ENCODE data around the gene TTLL6. TPM values are rescaled to one million over a fixed set of nuclear protein-coding genes. Genes with fewer than 3 reads are reported as not detected.

Gene TTLL6
- total and polyA plus RNA-seq, 4 donors: 0.02 to 0.08 TPM; not detected in 2

- no peak for TF ChIP-seq ATF3 (IDR thresholded peaks at IDR 0.05)
- no peak for TF ChIP-seq GABPA (IDR thresholded peaks at IDR 0.05 in 1 of 2, conservative IDR thresholded peaks at IDR 0.05 in 1 of 2)
- TF ChIP-seq HNF4A (conservative IDR thresholded peaks at IDR 0.05): no peak
- no peak for TF ChIP-seq HNF4G (IDR thresholded peaks at IDR 0.05)
- TF ChIP-seq TAF1 (conservative IDR thresholded peaks at IDR 0.05): no peak
- no peak for TF ChIP-seq FOXA1 (IDR thresholded peaks at IDR 0.05)
- no peak for TF ChIP-seq RAD21 (IDR thresholded peaks at IDR 0.05)
- TF ChIP-seq SP1 (IDR thresholded peaks at IDR 0.05): no peak
- no peak for TF ChIP-seq MAX (IDR thresholded peaks at IDR 0.05)
- no peak for TF ChIP-seq NR2F2 (IDR thresholded peaks at IDR 0.05)
- no peak for TF ChIP-seq RXRA (IDR thresholded peaks at IDR 0.05)
- TF ChIP-seq REST (IDR thresholded peaks at IDR 0.05): no peak
- TF ChIP-seq YY1 (IDR thresholded peaks at IDR 0.05): no peak
- TF ChIP-seq CTCF (IDR thresholded peaks at IDR 0.05; ENCODE audit: low read depth, low read length, missing input control): no peak
- TF ChIP-seq EGR1 (IDR thresholded peaks at IDR 0.05; ENCODE audit: low read depth in 2 of 2): no peak
- TF ChIP-seq FOXA2 (IDR thresholded peaks at IDR 0.05): no peak
- no peaks in the 10 kb centered on the region for H3K36me3 ChIP-seq (ENCODE audit: control insufficient read depth in 4 of 4, insufficient read depth in 3 of 4, low read depth in 1 of 4, low read length in 3 of 4)
- peaks cover 2 to 7% (median 4%) of the 10 kb centered on the region in 4 donors for H3K4me1 ChIP-seq (ENCODE audit: control insufficient read depth in 4 of 4, insufficient read depth in 4 of 4, low read length in 3 of 4)
- H3K4me3 ChIP-seq (ENCODE audit: low read depth in 1 of 3, low read length in 3 of 3): no peak overlapping the region
- H3K27me3 ChIP-seq (ENCODE audit: control insufficient read depth in 4 of 4, insufficient read depth in 4 of 4, low read length in 3 of 4): peaks cover 2 to 51% (median 16%) of the 10 kb centered on the region in 4 donors
- no peak for DNase-seq (ENCODE audit: low spot score)
- no peak overlapping the region for H3K27ac ChIP-seq (ENCODE audit: low read depth in 1 of 2, low read length in 2 of 2)
- WGBS: 16% methylated on average over 8 of the region's 8 CpGs
- H3K9me3 ChIP-seq (ENCODE audit: control insufficient read depth in 4 of 4, low read length in 3 of 4): no peaks in the 10 kb centered on the region
- H3K9ac ChIP-seq (ENCODE audit: low read depth in 1 of 2, low read length in 2 of 2): no peak overlapping the region
These were observed 61.7 kb downstream of the TTLL6 start for GRCh38 chr17:48755356-48755755.

GRCh38 chr17:48754500-48755261 is 62.3 kb downstream of the TTLL6 start:
- H3K9me3 ChIP-seq (ENCODE audit: control insufficient read depth in 4 of 4, low read length in 3 of 4): no peaks in the 10 kb centered on the region
- peaks cover 2 to 7% (median 4%) of the 10 kb centered on the region in 4 donors for H3K4me1 ChIP-seq (ENCODE audit: control insufficient read depth in 4 of 4, insufficient read depth in 4 of 4, low read length in 3 of 4)
- H3K27ac ChIP-seq (ENCODE audit: low read depth in 1 of 2, low read length in 2 of 2): no peak overlapping the region
- no peak for DNase-seq (ENCODE audit: low spot score)
- H3K4me3 ChIP-seq (ENCODE audit: low read depth in 1 of 3, low read length in 3 of 3): no peak overlapping the region
- peaks cover 5 to 58% (median 20%) of the 10 kb centered on the region in 4 donors for H3K27me3 ChIP-seq (ENCODE audit: control insufficient read depth in 4 of 4, insufficient read depth in 4 of 4, low read length in 3 of 4)
- TF ChIP-seq NR2F2 (IDR thresholded peaks at IDR 0.05) (no peak), ATF3 (IDR thresholded peaks at IDR 0.05) (no peak), SP1 (IDR thresholded peaks at IDR 0.05) (no peak)
- 10% methylated on average over 52 of the region's 52 CpGs for WGBS
- H3K36me3 ChIP-seq (ENCODE audit: control insufficient read depth in 4 of 4, insufficient read depth in 3 of 4, low read depth in 1 of 4, low read length in 3 of 4): no peaks in the 10 kb centered on the region
- no peak overlapping the region for H3K9ac ChIP-seq (ENCODE audit: low read depth in 1 of 2, low read length in 2 of 2)
